Myometrial cell (primary cell): ENCODE results near the gene FNDC4. TPM values are rescaled to one million over a fixed set of nuclear protein-coding genes. Genes with fewer than 3 reads are reported as not detected.

Experiments used
- total RNA-seq: library from RNA; depleted of rRNA; stranded (reverse); fragments of >200 nt; gene quantifications from 2 replicates; pipeline ENCODE4 v1.2.3, GENCODE V29; 2015

The FNDC4 gene
- total RNA-seq: 28.5 and 31.9 TPM in 2 replicates

GRCh38 chr2:27494944-27495554, at the start of gene FNDC4:
Gene FNDC4 (minus strand): TSS chr2:27495200. CDS start chr2:27494679, 521 bp downstream.

GRCh38 chr2:27496357-27497287, 1.6 kb upstream of the FNDC4 start, which contains the start of gene GCKR:
Gene GCKR (plus strand): TSS chr2:27496839. CDS start chr2:27496905, 66 bp downstream.

GRCh38 chr2:27489498-27490397, 5.3 kb downstream of the FNDC4 start, which contains the start of gene IFT172:
Gene IFT172 (minus strand): TSS chr2:27489743. CDS start chr2:27489653, 90 bp downstream.

GRCh38 chr2:27441958-27442919, 52.8 kb downstream of the FNDC4 start, which contains the start of gene KRTCAP3:
Gene KRTCAP3 (plus strand): TSS chr2:27442381. CDS start chr2:27442413, 32 bp downstream.

Other genes with a start within 250 kb of the FNDC4 start
- gene SLC30A3, start 232.2 kb downstream of the FNDC4 start, total RNA-seq: not detected in 2 replicates
- gene DNAJC5G, start 219.8 kb downstream of the FNDC4 start, total RNA-seq: not detected in 2 replicates
- under 0.01 TPM in 1 of 2 replicates, not detected in the other for gene TRIM54, start 212.8 kb downstream of the FNDC4 start, total RNA-seq
- gene UCN, start 186.8 kb downstream of the FNDC4 start, total RNA-seq: not detected in 2 replicates
- 134 TPM in 2 replicates for gene MPV17, start 172.1 kb downstream of the FNDC4 start, total RNA-seq
- gene GTF3C2, start 138.4 kb downstream of the FNDC4 start, total RNA-seq: 50.5 and 53.7 TPM in 2 replicates
- 39.9 and 53.0 TPM in 2 replicates for gene EIF2B4, start 124.9 kb downstream of the FNDC4 start, total RNA-seq
- 194 and 201 TPM in 2 replicates for gene SNX17, start 124.6 kb downstream of the FNDC4 start, total RNA-seq
- gene ZNF513, start 114.5 kb downstream of the FNDC4 start, total RNA-seq: 5.1 and 6.6 TPM in 2 replicates
- gene PPM1G, start 85.6 kb downstream of the FNDC4 start, total RNA-seq: 100 and 113 TPM in 2 replicates
- 96.9 and 112 TPM in 2 replicates for gene NRBP1, start 66.6 kb downstream of the FNDC4 start, total RNA-seq
- gene KRTCAP3, start 52.8 kb downstream of the FNDC4 start, total RNA-seq: not detected in 2 replicates
- 17.6 and 19.5 TPM in 2 replicates for gene IFT172, start 5.5 kb downstream of the FNDC4 start, total RNA-seq
- gene GCKR, start 1.6 kb upstream of the FNDC4 start, total RNA-seq: not detected in 2 replicates
- 17.3 and 43.6 TPM in 2 replicates for gene ZNF512, start 87.8 kb upstream of the FNDC4 start, total RNA-seq
- 1.2 and 2.7 TPM in 2 replicates for gene CCDC121, start 133.8 kb upstream of the FNDC4 start, total RNA-seq
- 43.2 and 49.1 TPM in 2 replicates for gene GPN1, start 133.8 kb upstream of the FNDC4 start, total RNA-seq
- gene SUPT7L, start 168.4 kb upstream of the FNDC4 start, total RNA-seq: 21.1 and 23.6 TPM in 2 replicates
- 23.4 and 26.5 TPM in 2 replicates for gene SLC4A1AP, start 168.7 kb upstream of the FNDC4 start, total RNA-seq